Endodermal cell (in vitro differentiated cells): ENCODE results near the gene RPA3. TPM values are rescaled to one million over a fixed set of nuclear protein-coding genes. Genes with fewer than 3 reads are reported as not detected.

Source experiments
- DNase-seq: peaks from one replicate; pipeline ENCODE4 v3.0.0-alpha.2; 2017
- H3K27ac ChIP-seq: 2 replicates; pipeline ENCODE4 v1.5.1; 2013; ENCODE audit warnings: mild to moderate bottlenecking, low read depth, low read length, moderate library complexity
- H3K27me3 ChIP-seq: 2 replicates; pipeline ENCODE4 v1.6.1; 2013; ENCODE audit warnings: mild to moderate bottlenecking, low read length, moderate library complexity; ENCODE audit not compliant: insufficient read depth, control insufficient read depth, poor library complexity, severe bottlenecking
- H3K36me3 ChIP-seq: 2 replicates; pipeline ENCODE4 v1.7.0; 2013; ENCODE audit warnings: mild to moderate bottlenecking, low read length, moderate library complexity; ENCODE audit not compliant: control insufficient read depth, insufficient read depth
- H3K4me1 ChIP-seq: one replicate; pipeline ENCODE4 v1.7.0; 2013; ENCODE audit warnings: low read length; ENCODE audit not compliant: control insufficient read depth, insufficient read depth
- H3K4me3 ChIP-seq: 2 replicates; pipeline ENCODE4 v1.5.1; 2013; ENCODE audit warnings: mild to moderate bottlenecking, low read length, moderate library complexity
- H3K9ac ChIP-seq: 2 replicates; pipeline ENCODE4 v1.6.1; 2013; ENCODE audit warnings: mild to moderate bottlenecking, low read length, moderate library complexity; ENCODE audit not compliant: poor library complexity, severe bottlenecking; ENCODE audit errors: extremely low read depth
- H3K9me3 ChIP-seq: 2 replicates; pipeline ENCODE4 v1.6.1; 2013; ENCODE audit warnings: mild to moderate bottlenecking, low read length, moderate library complexity; ENCODE audit not compliant: control insufficient read depth
- H3K27ac Mint-ChIP-seq: 2 replicates; pipeline ENCODE4 v1.8.0; 2020; ENCODE audit warnings: mixed read lengths
- H3K27me3 Mint-ChIP-seq: 2 replicates; pipeline ENCODE4 v1.8.0; 2021; ENCODE audit warnings: mild to moderate bottlenecking, mixed read lengths; ENCODE audit not compliant: insufficient read depth
- H3K36me3 Mint-ChIP-seq: 2 replicates; pipeline ENCODE4 v1.8.0; 2020; ENCODE audit warnings: low read depth, mixed read lengths
- H3K4me1 Mint-ChIP-seq: 2 replicates; pipeline ENCODE4 v1.8.0; 2020; ENCODE audit warnings: mixed read lengths
- H3K4me3 Mint-ChIP-seq: 2 replicates; pipeline ENCODE4 v1.8.0; 2020; ENCODE audit warnings: mild to moderate bottlenecking, moderate library complexity, mixed read lengths
- H3K9me3 Mint-ChIP-seq: 2 replicates; pipeline ENCODE4 v1.8.0; 2020; ENCODE audit warnings: mild to moderate bottlenecking, mixed read lengths
- CTCF ChIP-seq: fragments of 200-600 bp; sonication (generic); conservative IDR thresholded peaks from 2 replicates; pipeline ENCODE4 v1.5.0; 2021; ENCODE audit warnings: antibody characterized with exemption, mild to moderate bottlenecking
- WGBS, 2 experiments: methylation state at CpG; one replicate each; pipeline versions ENCODE4 v1.1.5 to v1.1.7; 2013; ENCODE audit warnings: missing lambda C conversion rate in 2 of 2, mixed read lengths in 1 of 2; ENCODE audit not compliant: insufficient coverage in 1 of 2, insufficient read length in 1 of 2; 5-methylcytosine and 5-hydroxymethylcytosine counted together
- total RNA-seq, 2 donors: library from RNA; stranded (reverse); fragmentation: NEBNext Ultra II Directional in 1 of 2; extraction: Animal tissue kit (Norgen Biotek cat#: 25700) in 1 of 2; gene quantifications; 2 replicates in 1 of 2; 3 replicates in 1 of 2; pipeline ENCODE4 v1.2.1, GENCODE V29; 2021

RPA3 gene
- total RNA-seq, 2 donors from 2014 or later = 65.5 to 97.8 TPM

GRCh38 chr7:7688310-7688709 lies 30.1 kb downstream of the RPA3 start:
- H3K9me3 Mint-ChIP-seq = no peaks in the 10 kb centered on the region
- no peaks in the 10 kb centered on the region for H3K27me3 Mint-ChIP-seq
- Histone ChIP-seq H3K4me1 (no peaks in the 10 kb centered on the region), H3K9me3 (no peaks in the 10 kb centered on the region), H3K36me3 (no peaks in the 10 kb centered on the region), H3K9ac (no peak overlapping the region), H3K4me3 (no peak overlapping the region), H3K27me3 (no peaks in the 10 kb centered on the region), H3K27ac (no peak overlapping the region)
- 75 to 87% methylated on average over 2 to 6 of the region's 6 CpGs for WGBS, 2 experiments
- DNase-seq = no peak
- peaks cover 2% of the 10 kb centered on the region for H3K36me3 Mint-ChIP-seq
- no peak overlapping the region for H3K27ac Mint-ChIP-seq
- H3K4me3 Mint-ChIP-seq = no peak overlapping the region
- TF ChIP-seq CTCF = no peak
- H3K4me1 Mint-ChIP-seq = peaks cover 13% of the 10 kb centered on the region

GRCh38 chr7:7687800-7688199 lies 30.6 kb downstream of the RPA3 start:
- Mint-ChIP-seq H3K4me1 (peaks cover 13% of the 10 kb centered on the region), H3K4me3 (no peak overlapping the region), H3K27me3 (no peaks in the 10 kb centered on the region), H3K36me3 (peaks cover 2% of the 10 kb centered on the region), H3K9me3 (no peaks in the 10 kb centered on the region), H3K27ac (no peak overlapping the region)
- Histone ChIP-seq H3K9ac (no peak overlapping the region), H3K27me3 (no peaks in the 10 kb centered on the region), H3K27ac (no peak overlapping the region), H3K4me1 (no peaks in the 10 kb centered on the region), H3K9me3 (no peaks in the 10 kb centered on the region), H3K4me3 (no peak overlapping the region), H3K36me3 (no peaks in the 10 kb centered on the region)
- no peak for TF ChIP-seq CTCF
- DNase-seq = no peak
- WGBS, 2 experiments = 95% methylated on average over 1 of the region's 1 CpG; no CpG with 5 or more reads in 1 of the 2 experiments

- Mint-ChIP-seq H3K4me1 (peaks cover 13% of the 10 kb centered on the region), H3K27ac (no peak overlapping the region), H3K4me3 (no peak overlapping the region), H3K9me3 (no peaks in the 10 kb centered on the region), H3K27me3 (no peaks in the 10 kb centered on the region), H3K36me3 (peaks cover 2% of the 10 kb centered on the region)
- Histone ChIP-seq H3K9me3 (no peaks in the 10 kb centered on the region), H3K27me3 (no peaks in the 10 kb centered on the region), H3K4me3 (no peak overlapping the region), H3K27ac (no peak overlapping the region), H3K9ac (no peak overlapping the region), H3K4me1 (no peaks in the 10 kb centered on the region), H3K36me3 (no peaks in the 10 kb centered on the region)
- DNase-seq = no peak
- TF ChIP-seq CTCF = no peak
- 88 to 94% methylated on average over 1 to 2 of the region's 2 CpGs for WGBS, 2 experiments
Observed at GRCh38 chr7:7686811-7687508, 31.4 kb downstream of the RPA3 start.
